Right hindlimb (tissue), 1 donor: ENCODE results near the gene TECTA.

Experiments
- DNase-seq: peaks from one replicate; pipeline ENCODE4 v3.0.0-alpha.2; 2018

TECTA gene

DNA sequence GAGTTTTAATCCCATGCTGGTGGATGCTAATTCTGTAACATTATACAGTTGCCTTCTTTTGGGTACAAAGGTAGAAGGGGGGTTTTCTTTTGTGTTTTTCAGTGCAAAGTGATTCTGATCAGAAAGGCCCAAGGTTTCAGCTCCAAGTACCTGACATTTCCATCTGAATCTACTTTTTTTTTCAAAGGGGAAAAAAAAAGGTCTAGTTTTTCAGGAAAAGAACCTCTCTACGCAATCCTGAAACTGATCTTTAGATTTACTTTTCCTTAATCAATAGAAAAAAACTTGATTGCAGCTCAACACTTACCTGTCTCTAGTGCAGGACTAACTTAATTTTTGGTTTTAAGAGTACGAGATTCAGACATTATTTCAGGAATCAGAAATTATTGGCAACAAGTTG, at the start of gene TECTA:
TECTA (plus strand) TSS at position 301 of the 400 bp plus-strand sequence. CDS start 1,423 bp downstream, outside the sequence.
- no peak for DNase-seq

- no peak for DNase-seq
Measured at GRCh38 chr11:121053244-121053643, 47.8 kb upstream of the TECTA start.

GRCh38 chr11:121054266-121054665, 46.8 kb upstream of the TECTA start:
- DNase-seq: no peak

GRCh38 chr11:121055076-121055475, 46.0 kb upstream of the TECTA start:
- DNase-seq: no peak

DNA sequence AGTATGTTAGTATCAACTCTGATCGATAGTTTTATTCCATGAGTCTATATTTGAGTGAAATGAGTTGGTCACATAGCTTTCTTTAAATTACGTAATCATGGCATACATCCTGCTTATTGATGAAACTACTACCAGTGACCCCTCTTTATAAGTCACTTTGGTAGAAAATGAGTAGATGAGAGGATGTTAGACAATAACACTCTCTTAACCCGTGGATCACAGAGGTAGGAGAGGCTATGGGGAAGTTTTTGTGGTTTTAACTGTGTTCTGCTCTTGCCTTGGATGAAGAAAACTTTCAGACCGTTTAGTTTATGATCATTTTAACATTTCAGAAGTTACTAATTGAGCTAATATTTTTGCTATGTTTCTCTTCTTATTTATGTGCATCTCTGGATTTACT, 43.1 kb upstream of the TECTA start:
- DNase-seq: no peak

GRCh38 chr11:121058941-121059340, 42.1 kb upstream of the TECTA start:
- no peak for DNase-seq

GRCh38 chr11:121059605-121060004, 41.4 kb upstream of the TECTA start:
- no peak for DNase-seq

GRCh38 chr11:121063728-121064127, 37.3 kb upstream of the TECTA start:
- DNase-seq: no peak

GRCh38 chr11:121066623-121067022, 34.4 kb upstream of the TECTA start:
- DNase-seq: no peak

- DNase-seq: no peak
Measured at GRCh38 chr11:121067026-121067425, 34.0 kb upstream of the TECTA start.

GRCh38 chr11:121067453-121067852, 33.6 kb upstream of the TECTA start:
- no peak for DNase-seq

DNA sequence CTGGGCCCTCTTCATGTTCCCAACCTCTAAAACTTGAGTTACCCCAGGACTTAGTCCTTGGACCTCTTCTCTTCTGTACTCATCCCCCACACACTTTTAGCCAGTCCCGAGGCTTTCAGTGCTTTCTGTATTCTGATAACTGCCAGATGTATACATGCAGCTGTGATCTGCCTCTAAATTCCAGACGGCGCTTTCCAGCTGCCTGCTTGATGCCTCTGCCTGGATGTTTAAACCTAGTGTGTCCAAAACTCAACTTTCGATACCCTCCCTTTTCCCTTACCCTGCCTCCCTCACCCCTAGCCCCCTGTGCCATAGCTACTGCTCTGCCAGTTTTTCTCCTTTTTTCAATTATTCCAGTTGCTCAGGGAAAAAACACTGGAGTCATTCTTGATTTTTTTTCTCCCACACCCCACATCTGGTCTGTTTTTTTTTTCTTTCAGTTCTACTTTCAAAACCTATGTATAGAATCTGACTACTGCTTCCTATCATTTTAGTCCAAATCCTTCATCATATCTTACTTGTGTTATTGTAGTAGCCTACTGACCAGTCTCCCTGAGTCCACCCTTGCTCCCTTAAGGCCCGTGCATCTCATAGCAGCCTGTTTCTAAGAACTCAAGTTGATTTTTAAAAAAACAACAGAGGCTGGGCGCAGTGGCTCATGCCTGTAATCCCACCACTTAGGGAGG, 32.9 kb upstream of the TECTA start:
- DNase-seq: peak; percentile 35

DNA sequence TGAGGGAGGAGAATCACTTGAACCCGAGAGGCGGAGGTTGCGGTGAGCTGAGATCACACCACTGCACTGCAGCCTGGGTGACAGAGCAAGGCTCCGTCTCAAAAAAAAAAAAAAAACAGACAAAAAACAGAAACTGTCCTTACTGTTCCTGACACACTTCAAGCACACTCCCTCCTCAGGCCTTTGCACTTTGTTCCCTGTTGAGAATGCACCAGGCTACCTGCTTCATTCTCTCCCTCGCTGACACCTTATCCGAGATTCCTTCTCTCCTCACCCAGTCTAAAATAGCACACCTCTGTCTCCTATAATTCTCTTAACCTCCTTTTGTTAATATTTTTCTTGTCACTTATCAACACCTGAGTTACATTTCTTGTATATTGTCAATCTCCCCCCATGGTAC, 32.3 kb upstream of the TECTA start:
- no peak for DNase-seq

DNA sequence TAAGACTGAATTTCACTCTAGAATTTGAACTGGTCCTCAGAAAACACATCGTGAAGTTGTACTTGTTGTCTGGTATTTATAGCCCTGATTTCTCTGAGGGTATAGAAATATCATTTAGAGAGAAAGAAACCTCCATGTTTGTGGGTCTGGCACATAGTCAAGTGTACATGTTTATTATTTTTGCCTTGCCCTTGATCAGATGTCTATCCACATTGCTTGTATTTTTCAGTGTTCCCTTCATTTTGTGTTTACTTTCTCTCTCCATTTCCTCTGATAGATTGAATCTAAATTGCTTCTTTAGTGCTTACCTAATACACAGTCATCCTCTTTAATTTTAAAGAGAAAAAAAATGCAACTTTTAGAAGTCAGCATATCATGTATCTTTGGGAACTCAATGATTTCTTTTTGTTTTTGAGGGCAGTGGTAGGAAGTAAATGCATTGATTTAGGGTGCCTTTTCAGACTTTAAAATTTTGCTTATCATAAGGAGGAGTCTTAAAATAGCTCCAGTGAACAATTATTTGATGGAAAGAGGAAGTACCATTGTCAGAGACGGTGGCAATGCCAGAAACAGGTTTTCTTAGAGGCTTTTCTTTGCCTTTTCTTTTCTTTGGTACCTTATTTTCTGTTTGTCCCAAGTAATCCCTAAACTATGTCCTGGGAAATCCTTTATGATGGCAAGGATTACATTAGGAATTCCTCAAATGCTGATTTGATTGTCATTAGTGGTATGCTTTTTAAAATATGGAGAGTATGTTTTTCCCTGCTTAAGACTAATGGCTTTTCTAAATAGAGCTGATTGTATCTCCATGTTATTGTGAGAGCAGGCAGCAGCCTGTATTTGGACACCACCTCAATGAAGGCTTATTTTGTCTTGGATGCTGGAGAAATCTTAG, 29.8 kb upstream of the TECTA start:
- no peak for DNase-seq

GRCh38 chr11:121071846-121072450, 29.1 kb upstream of the TECTA start:
- peak; percentile 16 for DNase-seq

DNA sequence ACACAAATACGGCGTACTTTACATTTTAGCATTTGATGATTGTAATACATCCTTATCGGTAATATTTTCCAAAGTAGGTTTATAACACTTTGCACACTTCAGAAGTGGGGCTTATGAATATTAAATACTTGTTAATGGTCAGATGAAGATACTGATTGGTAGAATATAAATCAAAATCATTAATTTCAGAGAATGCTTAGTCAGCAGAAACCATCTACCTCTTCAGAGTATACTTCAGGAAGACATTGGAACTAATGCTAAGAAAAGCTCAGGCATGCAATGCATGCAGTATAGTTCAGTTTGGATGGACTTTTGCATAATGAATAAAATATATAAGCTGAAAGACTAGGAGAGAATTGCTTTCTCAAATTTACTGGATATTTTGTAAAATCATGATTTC, 19.7 kb upstream of the TECTA start:
- no peak for DNase-seq

GRCh38 chr11:121082219-121082618, 18.8 kb upstream of the TECTA start:
- no peak for DNase-seq

GRCh38 chr11:121082670-121083069, 18.4 kb upstream of the TECTA start:
- DNase-seq: no peak

DNA sequence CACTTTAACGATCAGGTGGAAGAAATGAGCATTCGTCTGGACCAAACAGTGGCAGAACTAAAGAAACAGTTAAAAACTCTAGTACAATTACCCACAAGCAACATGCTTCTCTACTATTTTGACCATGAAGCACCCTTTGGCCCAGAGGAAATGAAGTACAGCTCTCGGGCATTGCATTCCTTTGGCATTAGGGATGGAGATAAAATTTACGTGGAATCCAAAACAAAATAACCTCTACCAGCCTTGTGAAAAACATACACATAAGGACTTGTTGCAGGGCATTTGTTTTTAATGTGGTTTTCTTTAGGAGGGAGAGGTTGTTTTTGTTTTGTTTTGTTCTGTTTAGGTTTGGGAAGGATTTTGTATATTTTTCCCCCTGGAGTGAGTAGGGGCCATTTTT, 14.2 kb upstream of the TECTA start:
- no peak for DNase-seq

DNA sequence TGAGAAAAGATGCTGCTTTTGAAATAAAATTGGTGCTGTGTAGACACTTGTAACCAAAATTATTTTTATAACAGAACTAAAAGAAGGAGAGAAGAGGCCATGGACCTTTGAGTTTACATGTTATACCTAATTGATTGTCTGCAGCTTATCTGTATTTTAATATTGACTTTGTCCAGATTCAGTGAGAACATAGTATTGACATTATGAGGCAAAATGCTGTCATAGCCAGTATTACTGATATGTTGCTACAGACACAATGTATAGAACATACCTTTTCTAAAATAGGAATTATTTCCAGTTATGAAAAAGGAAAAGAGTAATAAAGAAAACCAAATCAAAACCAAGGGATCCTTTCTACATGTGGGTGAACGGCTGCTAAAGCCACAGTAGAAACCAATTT, 11.5 kb upstream of the TECTA start:
- DNase-seq: no peak

GRCh38 chr11:121090145-121090721, 10.8 kb upstream of the TECTA start:
- DNase-seq: no peak

DNA sequence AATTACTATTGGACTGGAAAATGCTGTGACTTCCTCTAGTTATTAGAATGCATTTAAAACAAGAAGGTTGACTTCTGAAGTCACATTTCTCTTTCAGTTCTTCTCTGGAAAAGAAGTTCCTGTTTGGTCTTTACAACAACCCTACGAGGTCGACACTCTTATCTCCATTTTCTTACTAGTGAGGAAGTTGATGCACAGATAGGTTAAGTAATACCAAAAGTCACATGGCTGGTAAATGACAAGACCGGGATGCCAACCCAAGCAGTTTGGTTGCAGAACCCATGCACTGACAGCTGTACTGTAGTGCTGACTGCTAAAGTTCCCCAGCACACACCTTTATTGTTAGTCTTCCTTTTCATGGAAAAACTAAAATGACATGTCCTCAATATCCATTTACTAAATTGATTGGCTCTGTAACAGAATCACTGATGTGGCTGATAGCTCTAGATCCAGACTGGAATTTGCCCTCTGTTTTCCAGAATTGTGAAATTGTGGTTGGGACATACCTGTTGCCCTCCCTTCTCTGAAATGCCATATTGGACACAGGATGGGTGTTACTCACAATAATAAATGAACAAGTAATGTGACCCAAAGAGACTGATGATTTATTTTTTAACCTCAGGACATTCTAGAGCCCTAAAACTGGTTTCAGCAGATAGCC, 9.4 kb upstream of the TECTA start:
- no peak for DNase-seq

DNA sequence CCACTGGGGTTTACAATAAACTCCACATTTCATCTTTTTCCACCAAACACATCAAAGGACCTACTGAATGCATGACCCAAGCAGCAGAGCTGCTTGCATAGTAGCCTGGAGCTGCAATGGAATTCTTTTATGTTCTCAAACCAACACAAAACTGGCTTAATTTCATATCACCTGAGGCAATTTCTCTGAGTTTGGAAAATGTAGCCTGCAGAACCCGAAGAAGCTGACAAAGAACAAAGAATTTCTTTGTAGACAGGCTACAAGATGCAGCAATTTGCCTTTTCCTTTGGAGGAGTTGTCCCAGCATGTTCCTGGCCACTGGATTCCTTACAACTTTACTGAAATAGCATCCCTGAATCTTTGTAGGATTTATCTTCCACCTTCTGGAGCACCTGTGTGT, 5.5 kb upstream of the TECTA start:
- DNase-seq: no peak
